Endothelial cell of hepatic sinusoid (primary cell): ENCODE measurements around the gene CRADD.
"Not testable (repeated sequence)": the region's sequence is repeated elsewhere in the genome, so short reads cannot be mapped to it uniquely, and the experiment has no call there.

ENCODE experiments used
- in situ Hi-C: cut with HindIII; loops from 2 replicates; pipeline ENCODE4 v1.10.0; 2017; ENCODE audit warnings: low sequenced_read_pairs

Gene CRADD

GRCh38 chr12:93915411-93915810 lies 238.2 kb downstream of the CRADD start:
- in situ Hi-C loops = no loop called here

GRCh38 chr12:93916402-93916801 lies 239.2 kb downstream of the CRADD start:
- in situ Hi-C loops = no loop called here

- in situ Hi-C loops = no loop called here
Observed at GRCh38 chr12:93918262-93918661, 241.1 kb downstream of the CRADD start.

GRCh38 chr12:93918900-93919299 lies 241.7 kb downstream of the CRADD start:
- in situ Hi-C loops = no loop called here

GRCh38 chr12:93921521-93921920 lies 244.3 kb downstream of the CRADD start:
- in situ Hi-C loops = no loop called here

GRCh38 chr12:93922583-93923006 lies 245.4 kb downstream of the CRADD start:
- in situ Hi-C loops = no loop called here

GRCh38 chr12:93924367-93924766 lies 247.2 kb downstream of the CRADD start:
- in situ Hi-C loops = no loop called here

- in situ Hi-C loops = no loop called here
Observed at GRCh38 chr12:93925585-93926205, 248.5 kb downstream of the CRADD start.

GRCh38 chr12:93926237-93926636 lies 249.1 kb downstream of the CRADD start:
- in situ Hi-C loops = no loop called here

- in situ Hi-C loops = not testable (repeated sequence)
Observed at GRCh38 chr12:93929081-93929480, 251.9 kb downstream of the CRADD start.

GRCh38 chr12:93937812-93938211 lies 260.6 kb downstream of the CRADD start:
- in situ Hi-C loops = no loop called here

GRCh38 chr12:93938317-93938716 lies 261.1 kb downstream of the CRADD start:
- in situ Hi-C loops = no loop called here

GRCh38 chr12:93938931-93939330 lies 261.8 kb downstream of the CRADD start:
- in situ Hi-C loops = no loop called here

GRCh38 chr12:93939641-93940325 lies 262.6 kb downstream of the CRADD start:
- in situ Hi-C loops = no loop called here

- in situ Hi-C loops = no loop called here
Observed at GRCh38 chr12:93943780-93944179, 266.6 kb downstream of the CRADD start.

- in situ Hi-C loops = no loop called here
Observed at GRCh38 chr12:93944201-93944600, 267.0 kb downstream of the CRADD start.
